HG02870 (cell line): Measurements from ENCODE around the gene CUTC.
A peak's percentile ranks its signal among the peaks of the same experiment; 100 is the strongest.
"Not testable (repeated sequence)": the region's sequence is repeated elsewhere in the genome, so short reads cannot be mapped to it uniquely, and the experiment has no call there.

Experiments
- ATAC-seq: cut with Tn5 transposase; IDR thresholded peaks from one replicate; pipeline ENCODE4 v1.9.1; 2021; ENCODE audit warnings: mild to moderate bottlenecking, moderate library complexity; ENCODE audit not compliant: unreplicated experiment

CUTC gene

DNA sequence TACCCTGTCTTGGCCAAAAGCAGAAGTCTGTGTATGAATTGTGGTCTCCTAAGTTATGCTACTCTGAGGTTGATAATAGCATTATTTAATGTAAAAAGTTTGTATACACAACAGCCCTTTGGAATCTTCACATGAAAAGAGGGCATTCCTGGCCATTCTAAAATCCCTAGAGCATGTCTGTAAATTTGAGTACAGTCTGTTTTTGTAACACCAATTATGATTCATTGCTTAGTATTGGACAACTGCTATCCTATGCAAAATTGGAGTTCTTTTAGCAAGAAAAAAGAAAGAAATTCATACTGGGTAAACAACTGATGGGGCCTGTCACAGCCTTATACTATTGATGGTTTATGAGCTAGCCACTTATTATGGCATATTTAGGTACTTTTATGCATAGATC is 10.2 kb downstream of the CUTC start:
- ATAC-seq, result no peak

DNA sequence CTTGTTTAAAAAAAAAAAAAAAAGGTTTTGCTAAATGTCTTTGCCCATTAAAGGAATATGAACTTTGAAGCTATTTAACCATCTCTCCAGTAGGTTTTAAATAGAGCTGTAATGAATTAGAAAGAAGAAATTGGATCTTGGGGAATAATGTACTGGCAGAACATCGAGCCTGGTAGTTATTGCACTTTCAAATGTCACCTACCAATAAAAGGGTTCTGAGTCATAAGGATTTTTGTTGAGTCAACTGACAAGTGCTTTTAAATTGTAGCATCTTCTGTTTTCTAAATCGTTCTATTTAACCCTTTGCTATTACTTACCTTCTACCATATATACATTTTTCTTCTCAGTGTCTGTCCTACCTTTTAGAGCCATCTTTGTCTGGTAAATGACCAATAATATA is 10.7 kb downstream of the CUTC start:
- ATAC-seq, result no peak

DNA sequence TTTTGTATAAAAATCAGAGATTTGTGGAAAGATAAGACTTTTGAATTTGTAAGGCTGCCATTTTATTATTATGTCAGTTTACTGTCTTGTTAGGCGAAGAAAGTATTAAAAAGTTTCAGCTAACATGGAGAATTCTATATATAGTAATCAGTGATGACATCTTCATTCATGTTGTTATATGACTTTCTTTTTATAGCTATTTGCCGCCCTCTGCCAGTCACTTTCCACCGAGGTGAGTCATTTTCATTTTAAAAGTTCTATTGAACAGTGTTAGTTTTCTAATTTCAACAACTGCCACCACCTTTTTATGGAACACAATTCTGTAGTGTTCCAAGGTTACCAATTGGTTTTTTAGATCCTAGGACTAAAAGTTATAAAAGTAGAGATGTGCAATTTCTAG is 11.8 kb downstream of the CUTC start:
- no peak for ATAC-seq

DNA sequence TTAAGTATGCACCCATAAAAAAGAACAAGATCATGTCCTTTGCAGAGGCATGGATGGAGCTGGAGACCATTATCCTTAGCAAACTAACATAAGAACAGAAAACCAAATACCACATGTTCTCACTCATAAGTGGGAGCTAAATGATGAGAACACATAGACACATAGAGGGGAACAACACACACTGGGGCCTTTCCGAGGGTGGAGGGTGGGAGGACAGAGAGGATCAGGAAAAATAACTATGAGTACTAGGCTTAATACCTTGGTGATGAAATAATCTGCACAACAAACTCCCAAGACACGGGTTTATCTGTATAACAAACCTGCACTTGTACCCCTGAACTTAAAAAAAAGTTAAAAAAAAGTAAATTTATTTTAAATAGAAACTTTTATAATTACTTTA is 14.1 kb downstream of the CUTC start:
- not testable (repeated sequence) for ATAC-seq

DNA sequence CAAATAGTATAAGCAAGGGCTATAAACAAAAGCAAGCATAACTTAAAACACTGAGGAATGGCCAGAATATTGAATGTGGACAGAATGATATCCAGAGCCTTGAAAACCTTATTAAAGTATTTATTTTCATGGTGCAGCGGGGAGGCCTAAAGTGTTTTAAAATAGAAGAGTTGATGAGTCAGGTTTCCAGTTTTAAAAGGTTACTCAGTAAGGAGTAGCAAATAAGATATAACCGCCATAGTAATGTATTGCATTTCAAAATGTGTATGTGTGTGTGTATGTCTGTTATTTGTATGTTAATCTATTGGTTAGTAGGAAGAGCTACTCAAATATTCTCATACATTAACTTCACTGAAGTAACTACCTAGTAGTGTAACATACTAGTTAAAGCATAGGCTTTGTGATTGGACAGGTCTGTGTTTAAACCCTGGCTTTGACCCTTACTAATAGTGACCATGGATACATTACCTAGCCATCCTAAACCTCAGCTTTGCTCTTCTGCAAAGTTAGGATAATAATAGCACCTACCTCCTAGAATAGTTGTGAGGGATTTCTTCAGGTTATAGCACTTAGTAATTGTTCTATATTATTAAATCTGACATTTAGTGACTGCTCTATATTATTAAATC is 16.9 kb downstream of the CUTC start:
- ATAC-seq, result no peak

DNA sequence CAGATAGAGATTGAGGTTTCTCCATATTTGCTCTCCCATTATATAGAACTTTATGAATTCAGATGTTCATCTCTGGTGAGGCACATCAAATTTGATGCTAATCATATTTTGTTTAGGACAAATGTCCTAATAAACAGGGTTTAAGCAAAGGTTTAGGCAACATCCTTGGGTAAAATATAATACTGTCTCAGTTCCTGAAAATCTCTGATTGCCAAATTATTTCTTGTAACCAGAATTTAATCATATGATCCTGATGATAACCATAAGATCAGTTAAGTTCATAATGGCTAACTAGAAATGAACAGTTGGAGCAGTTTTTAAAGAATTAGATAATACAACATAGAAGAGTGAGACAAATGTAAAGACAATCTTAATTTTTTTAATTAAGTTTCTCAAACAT is 18.6 kb downstream of the CUTC start:
- no peak for ATAC-seq

DNA sequence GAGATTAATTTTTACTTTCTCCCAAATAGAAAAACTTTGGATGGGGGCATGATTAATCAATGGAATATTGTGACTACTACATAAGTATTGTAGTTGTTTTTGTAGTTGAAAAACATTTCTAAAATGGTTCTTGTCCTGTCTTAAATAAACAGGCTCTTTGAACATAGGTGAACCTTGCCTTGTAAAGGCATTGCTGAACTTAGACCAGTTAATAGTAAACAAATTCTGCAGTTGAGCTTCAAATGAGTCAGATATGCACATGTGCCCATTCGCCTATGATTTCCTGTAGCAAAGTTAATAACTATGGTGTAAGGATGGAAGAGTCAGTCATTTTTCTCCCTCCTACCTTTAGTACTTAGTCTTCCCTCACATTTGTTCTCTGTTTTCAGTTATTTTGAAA is 22.6 kb downstream of the CUTC start:
- ATAC-seq, result no peak

DNA sequence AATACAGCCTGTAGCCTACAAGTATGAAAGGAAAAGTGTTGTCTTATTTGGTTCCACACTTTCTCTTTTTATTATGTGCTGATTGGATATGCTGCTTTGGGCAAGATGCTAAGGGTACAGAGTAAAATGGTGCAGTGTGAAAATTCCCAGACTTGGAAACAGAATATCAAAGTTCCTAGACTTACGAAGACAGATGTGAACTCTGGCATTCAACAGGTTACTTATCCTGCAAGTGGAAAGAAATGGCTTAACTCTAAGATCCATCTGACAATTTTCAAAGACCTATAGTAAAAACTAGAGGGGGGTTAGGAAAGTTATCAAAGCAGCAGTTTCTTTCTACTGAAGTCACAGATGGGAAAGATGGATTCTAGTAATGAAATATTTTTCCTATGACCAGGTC is 24.1 kb downstream of the CUTC start:
- no peak for ATAC-seq

DNA sequence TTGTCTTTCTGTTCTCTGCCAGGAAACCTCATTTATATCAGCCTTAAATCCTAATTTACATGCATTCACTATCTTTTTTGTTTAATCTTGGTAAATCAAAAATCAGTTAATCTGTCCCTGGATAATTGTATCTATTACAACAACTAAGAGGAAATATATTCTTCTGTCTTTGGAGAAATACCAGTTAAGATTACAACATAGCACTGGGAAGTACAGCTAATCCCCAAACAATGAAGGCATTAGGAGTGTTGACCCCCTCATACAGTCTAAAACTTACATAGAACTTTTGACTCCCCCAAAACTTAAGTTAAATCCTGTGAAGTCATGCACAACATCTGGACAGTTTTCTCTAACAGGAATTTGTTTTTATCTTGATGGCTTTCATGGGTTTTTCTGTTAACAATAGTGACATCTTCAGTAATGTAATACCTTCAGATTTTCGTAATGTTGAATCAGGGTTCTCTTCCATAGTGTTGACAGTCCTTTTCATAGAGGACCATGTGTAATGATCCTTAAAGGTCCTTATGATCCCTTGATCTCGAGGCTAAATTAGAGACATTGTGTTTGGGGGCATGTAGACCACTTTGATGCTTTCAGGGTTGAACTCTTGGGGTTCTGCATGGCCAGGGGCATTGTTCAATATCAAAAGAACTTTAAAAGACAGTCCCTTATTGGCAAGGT is 26.3 kb downstream of the CUTC start:
- ATAC-seq, result no peak

DNA sequence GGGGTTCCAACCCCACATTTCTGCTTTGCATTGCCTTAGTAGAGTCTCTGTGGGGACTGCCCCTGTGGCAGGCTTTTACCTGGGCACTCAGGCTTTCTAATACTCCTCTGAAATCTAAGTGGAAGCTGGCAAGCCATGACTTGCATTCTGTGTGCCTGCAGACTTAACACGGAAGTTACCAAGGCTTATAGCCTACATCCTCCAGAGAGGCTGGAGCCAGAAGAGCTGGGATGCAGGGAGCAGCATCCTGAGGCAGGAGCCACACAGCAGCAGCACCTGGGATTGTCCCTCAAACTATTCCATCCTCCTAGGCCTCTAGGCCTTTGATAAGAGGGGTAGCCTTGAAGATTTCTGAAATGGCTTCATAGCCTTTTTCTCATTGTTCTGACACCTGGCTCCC is 28.3 kb downstream of the CUTC start:
- ATAC-seq, result no peak

DNA sequence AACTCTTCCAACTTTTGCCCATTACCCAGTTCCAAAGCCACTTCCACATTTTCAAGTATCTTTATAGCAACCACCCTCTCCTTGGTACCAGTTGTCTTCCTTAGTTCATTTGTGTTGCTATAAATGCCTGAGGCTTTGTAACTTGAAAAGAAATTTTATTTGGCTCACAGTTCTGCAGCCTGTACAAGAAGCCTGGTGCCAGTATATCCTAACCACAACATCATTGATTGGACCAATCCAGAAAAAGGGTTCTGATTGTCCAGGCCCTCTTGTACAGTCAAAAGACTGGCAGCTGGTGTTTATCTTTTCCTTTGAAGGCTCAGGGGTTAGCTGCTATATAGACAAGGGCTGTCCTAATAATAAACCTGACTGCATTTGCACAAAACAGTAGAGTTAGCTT is 29.3 kb downstream of the CUTC start:
- no peak for ATAC-seq

DNA sequence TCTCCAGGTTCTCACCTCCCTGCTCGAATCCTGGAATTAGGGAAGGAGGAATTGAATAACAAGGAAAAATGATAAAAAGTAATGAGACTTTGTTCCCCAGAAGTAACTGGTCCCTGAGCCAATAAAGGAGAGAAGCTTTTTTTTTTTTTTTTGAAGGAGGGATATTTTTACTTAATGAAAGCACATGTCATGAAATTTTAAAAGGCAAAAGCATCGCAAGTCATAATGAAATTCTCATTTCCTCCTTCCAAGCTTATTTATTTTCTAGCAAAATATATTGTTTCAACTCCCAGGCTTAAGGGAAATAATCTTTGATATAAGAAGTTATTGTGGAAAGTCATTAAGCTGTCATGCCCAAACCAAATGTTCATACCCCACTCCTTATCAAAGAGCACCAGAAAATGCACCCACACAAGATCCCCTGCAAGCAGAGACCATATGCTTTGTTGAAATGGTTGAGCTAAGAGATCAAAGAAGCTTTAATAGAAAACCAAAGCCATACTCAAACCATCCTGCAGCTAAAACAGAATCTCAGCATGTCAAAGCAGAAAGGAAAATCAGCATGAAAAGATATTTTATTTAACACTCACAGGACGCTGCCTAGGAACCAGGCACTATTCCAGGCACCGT is 33.8 kb downstream of the CUTC start:
- peak; percentile 36 for ATAC-seq

DNA sequence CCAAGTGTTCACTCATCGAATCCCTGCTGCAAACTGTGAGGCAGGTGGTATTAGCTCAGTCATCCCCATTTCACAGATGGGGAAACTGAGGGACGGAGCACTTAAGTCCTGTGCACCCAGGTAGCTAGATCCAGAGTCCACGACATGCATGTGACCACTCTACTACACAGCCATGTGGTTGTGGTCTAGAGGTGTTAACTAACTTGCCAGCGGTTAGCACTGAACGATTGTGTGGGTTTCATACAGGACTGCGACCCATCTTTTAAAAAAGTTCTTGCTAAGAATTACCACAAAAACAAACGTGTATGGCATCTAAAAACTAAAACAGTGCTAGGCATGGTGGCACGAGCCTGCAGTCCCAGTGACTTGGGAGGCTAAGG is 34.3 kb downstream of the CUTC start:
- peak; percentile 87 for ATAC-seq

DNA sequence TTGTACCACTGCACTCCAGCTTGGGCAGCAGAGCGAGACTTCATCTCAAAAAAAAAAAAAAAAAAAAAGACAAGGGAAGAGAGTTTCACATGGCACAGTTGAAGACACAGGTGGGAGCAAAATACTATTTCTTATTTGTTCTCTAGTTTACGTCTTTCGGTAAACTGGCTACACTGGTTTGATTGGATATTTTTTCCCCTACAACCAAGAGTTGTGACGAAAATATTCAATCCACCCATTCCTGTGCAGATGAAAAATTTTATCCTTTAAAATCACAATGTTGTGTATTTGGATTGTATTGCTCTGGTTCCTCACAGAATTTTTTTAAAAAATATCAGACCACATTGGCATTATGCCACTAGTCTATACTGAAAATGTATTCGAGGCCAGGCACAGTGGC is 35.9 kb downstream of the CUTC start:
- no peak for ATAC-seq

DNA sequence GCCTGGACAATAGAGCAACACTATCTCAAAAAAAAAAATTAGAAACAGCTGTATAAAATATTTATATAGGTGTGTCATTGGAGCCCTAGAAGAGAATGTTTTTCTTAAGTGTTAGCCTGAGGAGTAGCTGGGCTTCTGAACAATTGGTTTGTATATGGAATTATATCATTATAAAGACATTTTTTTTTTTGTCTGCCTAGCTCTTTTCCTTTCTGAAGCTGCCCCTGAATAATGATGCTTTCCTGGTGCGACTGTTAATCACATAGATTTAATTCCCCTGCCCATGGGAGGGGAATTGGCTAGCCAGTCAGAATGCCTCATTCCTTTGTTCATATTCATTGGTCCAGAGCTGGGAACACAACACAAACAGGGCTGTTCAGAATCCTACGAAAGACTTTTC is 36.5 kb downstream of the CUTC start:
- no peak for ATAC-seq

DNA sequence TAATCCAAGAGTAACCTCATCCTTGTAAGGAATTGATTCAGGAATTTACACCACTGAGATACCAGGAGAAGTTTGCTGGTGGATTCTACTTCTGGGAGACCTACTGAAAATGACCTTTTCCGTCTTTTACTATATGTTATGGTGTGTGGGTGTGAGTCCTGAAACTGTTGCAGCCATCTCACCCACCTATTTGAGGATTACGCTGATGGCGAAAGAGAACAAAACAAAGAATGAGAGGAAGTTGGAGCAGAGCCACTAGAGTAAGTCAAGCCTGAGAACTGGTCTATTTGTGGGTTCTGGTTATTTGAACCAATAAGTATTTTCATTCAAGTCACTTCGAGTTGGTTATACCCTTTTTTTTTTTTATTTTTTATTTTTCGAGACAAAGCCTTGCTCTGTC is 37.7 kb downstream of the CUTC start:
- no peak for ATAC-seq

DNA sequence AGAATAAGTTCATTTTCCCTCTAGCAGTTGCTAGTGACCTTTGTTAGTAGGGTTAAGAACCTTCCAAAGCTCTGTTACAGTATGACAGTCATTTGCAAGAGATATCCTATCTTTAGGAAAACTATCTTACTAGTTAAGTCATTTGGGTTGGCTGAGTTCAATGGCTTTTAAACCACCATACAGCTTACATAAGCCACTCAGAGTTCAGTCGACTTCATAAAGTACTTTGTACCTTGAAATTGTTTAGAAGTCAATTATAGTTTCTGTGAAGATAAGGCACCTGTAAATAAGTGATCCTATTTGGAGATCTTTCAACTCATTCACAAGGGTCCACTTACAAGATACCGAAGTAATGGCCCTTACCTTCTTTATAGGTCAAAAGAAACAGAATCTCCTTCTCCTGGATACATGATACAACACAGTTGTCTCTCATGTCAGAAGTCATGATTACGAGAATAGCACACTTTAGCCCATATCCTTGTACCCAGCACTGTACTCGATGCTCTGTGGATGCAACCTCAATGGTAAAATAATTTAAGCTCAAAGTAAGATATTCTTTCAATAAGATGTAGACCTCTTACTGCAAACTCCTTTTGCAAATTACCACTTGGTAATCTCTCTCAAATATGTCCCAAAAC is 38.5 kb downstream of the CUTC start:
- ATAC-seq, result no peak

DNA sequence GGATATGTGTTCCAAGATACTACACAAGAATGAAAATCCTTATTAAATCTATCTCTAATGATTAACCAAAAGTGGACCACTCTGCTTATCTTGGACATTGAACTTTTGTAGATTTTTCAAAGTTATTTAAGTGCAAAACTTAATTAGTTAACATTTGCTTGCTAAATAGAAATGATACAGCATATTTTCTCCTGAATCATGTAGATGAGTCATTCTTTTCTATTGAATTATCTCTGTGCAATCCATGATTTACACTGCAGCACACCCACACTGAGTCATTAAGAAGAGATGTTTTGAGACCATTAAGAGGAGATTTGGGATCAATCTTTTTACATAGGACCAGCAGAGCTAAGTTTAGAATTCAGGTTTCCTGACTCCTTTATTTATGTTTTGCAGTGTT is 43.8 kb downstream of the CUTC start:
- ATAC-seq, result no peak

DNA sequence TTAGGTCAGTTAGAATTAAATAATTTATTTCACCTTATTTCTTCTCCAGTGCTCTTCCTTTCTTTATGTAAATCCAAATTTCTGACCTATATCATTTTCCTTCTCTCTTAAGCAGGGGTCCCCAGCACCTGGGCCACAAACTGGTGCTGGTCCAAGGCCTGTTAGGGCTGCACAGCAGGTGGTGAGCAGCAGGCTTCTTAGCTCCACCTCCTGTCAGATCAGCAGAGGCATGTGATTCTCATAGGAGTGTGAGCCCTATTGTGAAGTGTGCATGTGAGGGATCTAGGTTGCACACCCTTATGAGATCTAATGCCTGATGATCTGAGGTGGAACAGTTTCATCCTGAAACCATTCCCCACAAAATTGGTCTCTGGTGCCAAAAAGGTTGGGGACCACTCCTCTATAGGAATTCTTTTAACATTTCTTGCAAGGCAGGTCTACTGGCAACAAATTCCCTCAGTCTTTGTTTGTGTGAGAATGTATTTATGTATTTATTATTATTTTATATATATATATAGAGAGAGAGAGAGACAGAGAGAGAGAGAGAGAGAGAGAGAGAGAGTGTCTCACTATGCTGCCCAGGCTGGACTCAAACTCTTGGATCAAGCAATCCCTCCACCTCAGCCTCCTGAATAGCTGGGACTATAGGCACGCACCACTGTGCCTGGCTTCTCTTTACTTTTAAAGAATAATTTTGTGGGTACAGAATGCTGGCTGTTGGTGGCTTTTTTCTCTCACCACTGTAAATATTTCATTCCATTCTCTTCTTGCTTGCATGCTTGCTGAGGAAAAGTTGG is 46.1 kb downstream of the CUTC start:
- ATAC-seq, result no peak

DNA sequence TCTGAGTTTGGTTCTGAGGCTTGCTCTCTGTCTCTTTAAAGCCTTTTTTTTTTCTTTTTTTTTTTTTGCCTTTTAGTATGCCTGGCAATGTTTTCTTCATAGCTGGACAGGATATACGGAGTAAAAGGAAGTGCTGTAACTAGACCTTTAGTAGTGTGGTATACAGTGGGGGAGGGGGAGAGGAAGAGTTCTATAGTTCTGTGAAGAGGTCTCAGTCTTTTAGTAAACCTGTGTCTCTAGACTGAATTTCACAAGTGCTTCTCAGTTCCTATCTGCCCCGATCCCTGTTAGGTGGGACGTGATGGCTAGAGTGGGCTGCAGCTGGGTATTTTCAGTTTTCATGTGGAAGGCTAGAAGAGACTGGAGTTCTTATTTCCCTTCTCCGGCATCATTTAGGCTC is 47.3 kb downstream of the CUTC start:
- ATAC-seq, result no peak

DNA sequence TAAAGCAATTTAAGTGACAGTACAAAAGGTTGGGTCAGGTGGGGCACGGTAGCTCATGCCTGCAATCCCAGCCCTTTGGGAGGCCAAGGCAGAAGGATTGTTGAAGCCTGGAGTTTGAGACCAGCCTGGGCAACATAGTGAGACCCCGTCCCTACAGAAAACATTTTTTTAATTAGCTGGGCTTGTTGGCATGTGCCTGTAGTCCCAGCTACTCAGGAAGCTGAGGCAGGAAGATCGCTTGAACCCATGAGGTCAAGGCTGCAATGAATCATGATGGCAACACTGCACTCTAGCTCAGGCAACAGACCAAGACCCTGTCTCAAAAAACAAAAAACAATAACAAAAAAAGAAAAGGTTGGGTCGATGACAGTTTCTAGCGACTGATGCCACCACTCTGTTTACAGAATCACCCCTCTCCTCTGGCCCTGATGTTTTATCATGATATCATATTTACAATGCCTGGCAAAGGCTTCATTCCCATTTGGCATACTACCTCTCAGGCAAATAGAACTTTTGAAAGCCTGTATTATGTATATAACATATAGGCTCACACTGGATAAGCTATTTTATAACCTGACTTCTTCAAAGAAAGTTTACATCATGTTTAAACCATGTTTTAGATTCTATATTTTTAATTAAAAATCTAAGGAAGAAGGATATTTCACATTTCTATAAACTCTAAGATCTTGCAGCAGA is 49.8 kb downstream of the CUTC start:
- ATAC-seq, result no peak
